Stimulated activated CD8-positive, alpha-beta memory T cell treated with anti-CD3 and anti-CD28 coated beads, Interleukin-7, amount 100 ng/mL, for 1 hour (primary cell): ENCODE data around the gene DAPK2.
"Not testable (repeated sequence)": the region's sequence is repeated elsewhere in the genome, so short reads cannot be mapped to it uniquely, and the experiment has no call there.

Source experiments
- DNase-seq, 2 donors: peaks; one replicate each; pipeline ENCODE4 v3.0.0-alpha.2; 2020; ENCODE audit warnings: low read depth in 2 of 2

DAPK2 gene

DNA sequence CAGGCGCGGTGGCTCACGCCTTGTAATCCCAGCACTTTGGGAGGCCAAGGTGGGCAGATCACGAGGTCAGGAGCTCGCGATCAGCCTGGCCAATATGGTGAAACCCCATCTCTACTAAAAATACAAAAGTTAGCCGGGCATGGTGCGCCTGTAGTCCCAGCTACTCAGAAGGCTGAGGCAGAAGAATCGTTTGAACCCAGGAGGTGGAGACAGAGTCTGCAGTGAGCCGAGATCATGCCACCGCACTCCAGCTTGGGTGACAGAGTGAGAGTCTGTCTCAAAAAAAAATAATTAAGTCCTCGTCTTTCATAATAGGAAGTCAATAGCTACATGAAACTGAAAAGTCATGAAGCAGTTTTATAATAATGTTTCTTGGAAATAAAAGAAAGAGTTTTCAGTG is 7.4 kb upstream of the DAPK2 start:
- DNase-seq = not testable (repeated sequence)

DNA sequence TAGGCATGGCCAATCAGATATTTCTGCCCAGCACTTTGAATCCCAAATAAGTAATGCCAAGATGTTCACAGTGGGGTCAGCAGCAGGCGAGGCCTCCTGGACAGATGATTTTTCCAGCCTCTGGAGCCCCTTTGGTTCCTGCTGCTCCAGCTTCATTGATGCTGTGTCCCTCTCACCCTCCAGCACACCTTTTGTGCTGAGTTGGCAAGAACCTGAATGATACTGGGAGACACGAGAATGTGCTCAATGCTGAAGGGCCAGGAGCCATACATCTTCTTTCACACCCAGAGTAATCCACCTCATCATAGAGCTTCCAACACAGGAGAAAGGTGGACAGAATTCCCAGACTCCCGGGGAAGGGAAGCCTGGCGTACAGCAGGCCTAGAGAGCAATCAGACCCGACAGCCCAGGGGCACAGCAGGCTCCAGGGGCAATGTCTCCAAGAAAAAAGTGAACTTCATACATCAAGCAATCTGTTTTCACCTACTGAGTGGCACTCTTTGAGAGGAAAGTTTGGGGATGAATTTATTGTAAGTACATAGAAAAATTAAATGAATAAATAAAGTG is 6.7 kb upstream of the DAPK2 start:
- DNase-seq = no peak

DNA sequence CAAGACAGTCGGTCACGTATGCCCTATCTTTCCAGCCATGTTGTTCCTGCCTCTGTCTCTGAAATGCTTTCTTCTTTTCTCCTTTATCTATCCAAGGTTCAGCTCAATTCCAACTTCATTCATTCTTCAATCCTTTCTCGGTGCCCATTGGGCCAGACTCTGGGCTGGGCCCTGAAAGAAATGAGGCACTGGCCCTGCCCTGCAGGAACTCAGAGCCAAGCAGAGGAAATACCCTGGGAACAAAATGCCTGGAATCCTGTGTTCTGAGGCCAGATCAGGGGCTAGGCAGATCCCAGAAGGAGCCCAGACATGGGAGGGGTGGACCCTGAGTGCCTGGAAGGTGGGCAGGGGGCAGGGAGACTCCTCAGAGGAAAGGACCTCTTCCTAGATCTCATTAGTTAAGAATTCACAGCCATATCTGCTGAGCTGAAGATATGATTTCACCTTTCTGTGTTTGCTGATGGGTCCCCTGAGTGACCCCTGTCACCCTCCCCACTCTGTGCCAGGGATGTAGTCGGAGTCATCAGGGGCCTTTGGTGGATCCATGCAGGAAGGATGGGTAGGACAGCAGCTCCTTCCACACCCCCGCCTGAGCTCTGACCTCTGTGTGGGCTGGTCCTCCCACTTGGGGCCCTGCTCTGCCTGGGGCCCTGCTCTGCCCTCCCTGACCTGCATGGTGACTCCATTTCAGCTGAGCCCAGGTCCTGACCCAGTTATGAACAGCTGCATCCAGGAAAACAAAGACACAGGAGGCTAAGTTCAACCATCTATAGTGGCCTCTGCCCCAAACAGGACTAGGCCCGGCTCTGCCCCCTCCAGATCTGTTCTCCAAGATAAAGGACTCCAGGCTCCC is 5.3 kb upstream of the DAPK2 start:
- DNase-seq = no peak

DNA sequence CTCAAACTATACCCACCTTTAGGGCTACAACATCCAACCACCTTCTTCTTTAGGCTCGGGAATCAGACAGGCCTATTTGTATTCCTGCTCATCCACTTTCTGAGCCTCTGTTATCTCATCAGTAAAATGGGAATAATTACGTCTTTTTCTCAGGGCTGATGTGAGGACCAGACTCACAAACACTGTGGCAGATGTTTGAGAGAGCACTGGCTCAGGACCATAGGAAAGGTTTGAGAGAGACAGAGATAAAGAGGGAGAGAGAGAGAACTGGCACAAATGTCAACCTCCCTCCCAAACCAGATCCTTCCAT is 4.8 kb upstream of the DAPK2 start:
- DNase-seq = no peak

DNA sequence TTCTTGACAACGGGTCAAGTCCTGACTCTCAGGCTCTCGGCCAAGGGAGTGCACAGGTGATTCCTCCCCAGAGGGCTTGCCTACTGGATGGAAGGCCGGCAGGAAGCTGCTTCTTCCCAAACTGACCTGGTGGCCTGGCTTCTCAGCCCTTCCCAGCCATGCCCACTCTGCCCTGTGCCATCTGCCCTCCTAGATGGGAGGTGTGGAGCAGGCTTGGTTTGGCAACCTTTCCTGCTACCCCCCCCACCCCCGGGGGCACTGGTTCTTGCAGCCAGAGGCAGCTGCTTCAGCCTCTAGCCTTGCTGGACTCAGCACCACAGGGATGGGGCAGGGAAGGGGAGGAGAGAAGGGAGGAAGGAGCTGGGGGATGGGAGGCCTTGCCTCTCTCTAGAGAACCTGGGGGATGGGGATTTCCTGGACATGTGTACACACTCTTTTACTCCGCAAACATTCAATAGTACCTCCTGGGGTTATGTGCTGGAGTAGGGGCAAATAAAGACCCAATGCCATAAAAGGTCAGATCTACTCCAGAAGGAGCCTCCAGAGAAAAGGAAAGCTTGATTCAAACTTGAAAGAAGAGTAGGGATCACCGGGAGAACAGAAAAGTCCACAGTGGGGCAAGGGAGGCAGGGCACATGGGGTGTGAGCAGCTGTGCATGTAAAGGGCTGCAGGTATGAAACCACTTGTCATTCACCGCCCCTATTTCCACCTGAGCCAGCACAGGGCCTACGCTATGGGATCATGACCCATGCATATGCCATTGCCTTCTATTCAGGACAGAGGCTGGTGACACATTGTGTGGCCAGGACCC is 4.2 kb upstream of the DAPK2 start:
- no peak for DNase-seq

DNA sequence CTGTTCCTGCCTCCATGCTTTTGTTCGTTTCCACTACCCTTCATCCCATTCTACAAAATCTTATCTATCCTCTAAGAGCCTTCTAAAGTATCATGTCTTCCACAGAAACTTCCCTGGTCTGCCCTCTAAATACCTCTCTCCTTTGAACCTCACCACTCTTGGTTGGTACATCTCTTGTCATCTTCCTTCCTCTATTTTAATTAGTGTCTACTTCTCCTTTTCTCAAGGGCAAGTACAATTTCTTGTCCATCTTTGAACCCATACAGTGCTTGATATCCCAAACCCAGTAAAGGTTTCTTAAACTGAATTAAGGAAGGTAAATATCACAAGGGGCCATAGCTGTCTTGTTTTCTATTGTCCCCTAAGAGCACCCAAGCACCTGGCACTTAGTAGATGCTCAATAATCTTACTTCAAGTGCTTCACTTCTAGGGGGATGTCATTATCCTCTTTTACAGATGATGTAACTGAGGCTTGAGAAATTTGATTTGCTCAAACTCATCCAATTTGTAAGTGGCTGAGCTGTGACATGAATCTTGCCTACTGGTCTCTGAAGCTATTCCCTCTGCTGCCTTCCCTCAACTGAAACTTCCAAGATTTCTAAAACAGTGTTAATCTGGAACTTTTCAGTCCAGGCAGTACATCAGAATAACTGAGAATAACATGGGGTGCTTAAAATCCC is 2.6 kb upstream of the DAPK2 start:
- DNase-seq = no peak

DNA sequence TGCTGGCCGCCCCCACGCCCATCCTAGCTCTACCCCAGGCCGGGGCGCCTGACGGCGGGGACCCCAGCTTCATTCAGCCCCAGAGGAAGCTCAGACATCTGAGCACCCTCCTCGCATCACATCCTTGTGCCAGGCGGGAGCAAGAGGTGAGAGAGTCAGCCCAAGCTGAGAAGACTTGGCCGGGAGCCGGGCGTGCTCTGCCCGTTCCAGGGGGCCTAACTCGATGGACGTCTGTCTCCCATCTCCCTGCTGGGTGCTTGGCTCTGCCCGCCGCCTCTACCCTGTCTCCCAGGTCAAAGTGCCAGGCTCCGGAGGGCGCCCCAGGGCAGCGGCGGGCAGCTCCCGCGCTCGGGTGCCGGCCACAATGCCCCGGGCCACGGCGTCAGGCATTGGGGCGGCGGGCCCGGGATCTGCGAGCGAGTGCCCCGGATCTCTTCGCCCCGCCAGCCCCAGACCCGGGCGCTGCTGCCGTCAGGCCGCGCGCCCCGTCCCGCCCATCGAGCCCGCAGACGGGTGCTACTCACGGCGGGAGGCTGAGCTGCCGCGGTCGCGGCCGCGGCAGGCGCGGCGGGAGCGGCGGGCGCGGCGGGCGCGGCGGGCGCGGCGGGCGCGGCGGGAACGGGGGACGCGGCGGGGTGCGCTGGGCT is 388 bp downstream of the DAPK2 start:
- DNase-seq = no peak

DNA sequence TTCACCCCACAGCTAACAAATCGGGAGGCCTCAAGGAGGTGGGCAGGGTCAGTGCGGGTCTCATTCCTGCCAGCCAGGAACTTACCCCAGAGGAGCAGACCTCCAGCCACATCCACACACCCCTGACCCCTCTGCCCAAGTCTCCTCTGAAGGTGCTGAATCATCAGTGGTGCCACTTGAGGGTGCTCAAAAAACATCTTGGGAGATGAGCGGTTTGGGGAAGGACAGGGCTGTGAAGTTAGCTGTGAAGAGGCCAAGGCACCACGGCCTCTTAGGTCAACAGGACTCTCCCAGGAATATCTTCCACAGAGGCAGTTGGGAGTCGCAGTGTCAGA is 1.2 kb downstream of the DAPK2 start:
- no peak for DNase-seq

DNA sequence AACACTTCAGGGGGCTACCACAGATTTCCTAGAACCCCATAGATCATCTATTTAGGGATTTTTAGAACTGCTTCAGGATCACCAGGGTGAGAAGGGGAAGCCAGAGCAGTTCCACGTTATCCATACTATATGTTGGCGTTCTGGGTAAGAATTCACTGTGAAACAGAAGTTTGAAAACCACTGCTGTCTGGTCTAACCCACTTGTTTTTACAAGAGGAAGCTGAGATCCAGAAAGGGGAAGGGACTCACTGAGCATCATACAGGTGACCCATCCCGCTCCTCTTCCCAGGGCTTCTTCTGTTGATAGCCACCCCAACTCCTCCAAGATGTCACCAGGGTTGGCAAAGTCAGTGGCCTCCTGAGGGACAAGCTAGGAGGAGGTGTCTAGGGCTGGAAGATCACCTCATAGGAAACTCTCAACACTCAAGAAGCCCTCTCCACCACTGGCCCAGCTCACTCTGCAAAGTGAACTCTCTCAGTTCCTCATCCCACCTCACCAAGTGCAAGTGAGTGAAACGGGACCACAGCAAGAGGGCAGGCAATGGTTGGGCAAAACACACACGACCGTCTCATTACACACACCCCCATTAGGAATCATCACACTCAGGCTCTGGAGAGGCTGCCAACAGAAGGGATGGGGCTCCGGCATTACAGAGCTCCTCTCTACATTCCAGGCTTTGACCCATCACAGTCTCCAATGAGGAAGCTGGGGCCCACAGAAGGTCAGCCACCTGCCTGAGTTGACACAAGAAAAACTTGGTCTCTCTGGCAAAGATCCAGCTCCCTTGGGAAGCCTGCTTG is 1.8 kb downstream of the DAPK2 start:
- no peak for DNase-seq

DNA sequence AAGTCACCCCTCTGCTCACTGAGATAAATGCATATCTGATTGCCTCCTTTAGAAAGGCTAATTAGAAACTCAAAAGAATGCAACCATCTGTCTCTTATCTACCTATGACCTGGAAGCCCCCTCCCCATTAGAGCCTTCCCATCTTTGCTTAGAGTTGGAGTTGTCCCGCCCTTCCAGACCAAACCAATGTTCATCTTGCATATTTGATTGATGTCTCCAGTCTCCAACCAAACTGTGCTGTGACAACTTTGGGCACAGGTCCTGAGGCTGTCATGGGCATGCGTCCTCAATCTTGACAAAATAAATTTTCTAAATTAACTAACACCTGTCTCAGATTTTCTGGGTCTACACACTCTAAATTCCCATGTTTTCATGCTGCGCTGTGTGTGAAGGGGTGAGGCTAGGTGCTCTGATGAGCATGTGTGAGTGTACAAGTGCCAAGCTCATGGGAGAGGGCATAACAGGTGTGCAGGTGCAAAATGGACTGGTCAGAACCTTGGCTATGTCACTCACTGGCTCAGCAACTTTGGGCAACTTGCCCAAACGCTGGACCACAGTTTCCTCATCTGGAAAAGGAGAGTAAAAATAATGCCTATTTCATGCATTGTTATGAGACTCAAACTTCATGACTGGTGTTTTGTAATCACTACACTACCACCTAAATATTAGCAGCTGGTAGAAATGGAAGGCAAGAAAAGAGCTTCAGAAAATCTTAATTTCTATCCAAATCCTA is 7.2 kb downstream of the DAPK2 start:
- no peak for DNase-seq

DNA sequence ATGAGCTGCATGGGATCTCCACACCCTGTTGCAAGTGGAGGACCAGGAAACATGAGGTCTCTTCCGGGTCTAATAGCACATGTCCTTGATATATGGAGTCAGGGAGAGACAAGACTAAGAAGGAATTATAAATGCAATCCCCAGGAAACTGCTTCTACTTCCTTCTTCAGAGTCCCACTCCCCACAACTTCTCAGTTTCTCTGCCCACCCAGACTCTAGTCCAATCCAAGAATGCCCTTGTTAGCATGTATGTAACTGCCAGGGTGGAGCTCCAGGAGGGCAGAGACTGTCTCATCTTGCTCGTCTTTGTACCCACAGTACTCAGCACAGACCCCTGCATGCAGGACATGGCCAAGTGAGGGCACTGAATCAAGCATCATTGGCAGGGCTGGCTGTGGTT is 8.3 kb downstream of the DAPK2 start:
- DNase-seq = no peak

DNA sequence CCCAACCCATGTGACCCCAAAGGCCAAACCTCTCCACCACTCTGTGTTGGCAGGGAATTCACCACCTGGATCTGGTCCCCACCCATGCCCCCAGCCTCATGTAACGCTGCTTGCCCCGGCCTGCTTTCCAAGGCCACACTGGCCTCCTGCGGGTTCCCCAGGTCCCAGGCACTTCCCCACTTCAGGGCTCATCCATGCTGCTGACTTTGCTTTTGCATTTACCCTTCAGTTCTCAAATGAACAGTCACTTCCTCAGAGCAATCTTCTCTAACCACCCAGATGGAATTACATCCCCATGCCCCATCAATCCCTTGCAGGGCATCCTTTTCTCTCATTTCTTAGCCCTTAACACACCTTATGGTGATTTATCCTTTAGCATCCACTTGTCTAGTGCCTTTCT is 9.2 kb downstream of the DAPK2 start:
- DNase-seq = no peak

DNA sequence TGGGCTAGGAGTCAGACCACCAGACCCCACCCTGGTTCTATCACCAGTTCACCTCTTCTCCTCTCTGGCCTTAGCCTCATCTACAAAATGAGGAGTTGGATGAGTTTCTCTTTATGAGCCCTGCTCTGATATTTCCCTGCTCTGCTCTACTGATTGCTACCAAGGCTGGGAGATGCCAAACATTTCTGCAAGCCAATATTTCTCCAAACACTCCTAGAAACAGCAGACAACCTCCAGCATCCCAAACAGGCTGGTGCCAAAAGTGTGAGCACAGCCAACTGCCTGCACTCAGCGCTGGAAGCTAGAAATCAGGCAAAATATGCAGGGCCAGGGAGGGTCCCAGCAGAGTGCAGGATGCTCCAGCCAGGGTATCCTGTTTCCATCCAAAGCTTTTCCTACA is 10.8 kb downstream of the DAPK2 start:
- no peak for DNase-seq

DNA sequence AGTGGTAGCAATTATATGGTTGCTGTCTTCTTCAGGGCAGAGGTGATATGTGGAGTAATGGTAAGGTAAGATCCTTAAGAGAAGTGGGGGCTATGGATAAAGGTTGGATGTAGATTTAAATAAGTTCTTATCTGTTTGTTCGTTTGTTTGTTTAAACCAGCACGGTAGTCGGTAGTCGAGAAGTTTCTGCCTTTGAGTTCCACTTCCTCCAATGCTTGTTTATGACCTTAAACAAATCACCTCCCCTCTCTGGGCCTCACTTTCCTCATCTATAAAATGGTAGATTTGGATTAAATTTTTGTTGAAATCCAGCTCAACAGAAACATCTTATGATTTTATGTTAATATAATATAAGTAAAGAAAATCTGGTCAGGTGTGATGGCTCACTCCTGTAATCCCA is 11.8 kb downstream of the DAPK2 start:
- DNase-seq = no peak

DNA sequence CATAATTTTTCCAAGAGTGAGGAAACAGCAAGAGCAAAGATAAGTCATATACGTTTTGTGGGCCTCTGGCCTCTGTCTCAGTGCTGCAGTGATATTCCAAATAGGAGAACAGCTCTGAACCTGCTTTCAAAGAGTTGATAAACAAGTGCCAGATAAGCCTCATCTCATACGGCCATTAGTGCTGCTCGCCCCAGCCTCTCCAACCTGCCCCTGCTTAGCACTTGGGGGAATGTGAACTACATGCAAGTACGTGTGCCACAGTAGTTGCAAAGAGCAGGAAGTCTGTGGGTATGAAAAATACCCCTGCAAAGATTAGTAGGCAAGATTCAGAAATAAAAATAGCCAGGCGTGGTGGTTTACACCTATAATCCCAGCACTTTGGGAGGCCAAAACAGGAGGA is 14.0 kb downstream of the DAPK2 start:
- DNase-seq = no peak

DNA sequence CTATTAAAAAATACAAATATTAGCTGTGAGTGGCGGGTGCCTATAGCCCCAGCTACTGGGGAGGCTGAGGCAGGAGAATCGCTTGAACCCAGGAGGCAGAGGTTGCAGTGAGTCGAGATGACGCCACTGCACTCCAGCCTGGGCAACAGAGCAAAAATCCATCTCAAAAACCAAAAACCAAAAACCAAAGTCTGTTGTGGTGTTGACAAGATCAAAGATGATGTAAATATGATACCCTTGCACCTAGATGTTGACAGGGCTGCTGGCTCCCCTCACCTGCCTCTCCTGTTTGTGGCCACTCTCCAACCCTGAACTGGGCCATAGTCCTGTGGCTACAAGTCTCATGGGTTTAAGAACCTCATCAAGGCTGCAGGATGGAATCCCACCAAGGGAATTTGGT is 16.2 kb downstream of the DAPK2 start:
- no peak for DNase-seq

DNA sequence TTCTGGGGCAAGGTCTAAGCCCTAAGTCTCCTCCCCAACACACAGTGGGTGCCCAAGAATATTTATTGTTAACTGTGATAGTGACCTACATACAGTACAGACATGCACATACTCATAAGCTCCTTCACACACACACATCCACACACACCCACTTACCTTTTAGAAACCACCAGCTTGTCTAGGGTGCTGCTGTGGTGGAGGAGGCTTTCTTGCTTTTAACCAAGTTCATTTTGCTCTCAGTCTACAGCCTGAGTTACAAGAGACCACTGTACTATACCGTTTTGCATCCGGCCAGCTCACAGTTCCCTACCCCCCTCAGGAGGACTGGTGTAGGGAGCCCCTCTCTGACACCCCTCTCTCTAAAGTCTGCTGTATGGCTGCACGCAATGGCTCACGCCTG is 16.7 kb downstream of the DAPK2 start:
- no peak for DNase-seq

DNA sequence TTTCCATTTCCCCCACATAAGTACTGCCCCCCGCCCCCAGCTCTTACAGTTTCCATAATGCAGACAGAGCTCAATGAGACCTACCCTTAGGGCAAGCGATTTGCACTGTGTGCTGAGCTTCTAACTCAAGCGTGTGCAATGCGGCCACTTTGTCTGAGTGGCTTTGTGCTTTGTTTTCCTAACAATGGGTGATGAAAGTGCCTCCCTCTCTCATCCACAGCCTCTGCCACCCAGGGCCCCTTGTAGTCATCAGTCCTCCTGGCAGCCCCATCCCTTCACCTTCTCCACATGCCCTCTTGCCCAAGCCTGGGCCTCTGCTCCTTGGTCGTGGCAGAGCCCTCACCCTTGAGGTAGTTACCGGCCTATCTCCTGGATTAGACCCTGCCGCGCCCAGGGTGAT is 17.2 kb downstream of the DAPK2 start:
- DNase-seq = no peak

DNA sequence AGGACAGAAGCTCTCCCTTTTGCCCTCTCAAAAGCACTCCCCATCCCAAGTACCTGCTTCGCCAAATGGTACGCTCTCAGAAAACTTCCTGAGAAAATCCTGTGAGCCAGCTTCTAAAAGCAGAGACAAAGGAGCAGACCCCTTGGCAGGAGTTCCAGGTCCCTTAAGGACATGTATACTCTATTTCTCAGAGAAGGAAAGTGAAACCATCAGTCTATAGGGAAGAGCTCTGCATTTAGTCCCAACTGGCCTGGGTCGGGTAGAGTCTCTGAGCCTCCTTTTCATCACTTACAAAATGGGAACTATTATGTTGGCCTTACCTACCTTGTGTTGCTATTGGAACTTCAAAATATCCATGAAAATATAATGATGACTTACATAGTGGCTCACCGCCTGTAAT is 19.7 kb downstream of the DAPK2 start:
- DNase-seq = no peak

DNA sequence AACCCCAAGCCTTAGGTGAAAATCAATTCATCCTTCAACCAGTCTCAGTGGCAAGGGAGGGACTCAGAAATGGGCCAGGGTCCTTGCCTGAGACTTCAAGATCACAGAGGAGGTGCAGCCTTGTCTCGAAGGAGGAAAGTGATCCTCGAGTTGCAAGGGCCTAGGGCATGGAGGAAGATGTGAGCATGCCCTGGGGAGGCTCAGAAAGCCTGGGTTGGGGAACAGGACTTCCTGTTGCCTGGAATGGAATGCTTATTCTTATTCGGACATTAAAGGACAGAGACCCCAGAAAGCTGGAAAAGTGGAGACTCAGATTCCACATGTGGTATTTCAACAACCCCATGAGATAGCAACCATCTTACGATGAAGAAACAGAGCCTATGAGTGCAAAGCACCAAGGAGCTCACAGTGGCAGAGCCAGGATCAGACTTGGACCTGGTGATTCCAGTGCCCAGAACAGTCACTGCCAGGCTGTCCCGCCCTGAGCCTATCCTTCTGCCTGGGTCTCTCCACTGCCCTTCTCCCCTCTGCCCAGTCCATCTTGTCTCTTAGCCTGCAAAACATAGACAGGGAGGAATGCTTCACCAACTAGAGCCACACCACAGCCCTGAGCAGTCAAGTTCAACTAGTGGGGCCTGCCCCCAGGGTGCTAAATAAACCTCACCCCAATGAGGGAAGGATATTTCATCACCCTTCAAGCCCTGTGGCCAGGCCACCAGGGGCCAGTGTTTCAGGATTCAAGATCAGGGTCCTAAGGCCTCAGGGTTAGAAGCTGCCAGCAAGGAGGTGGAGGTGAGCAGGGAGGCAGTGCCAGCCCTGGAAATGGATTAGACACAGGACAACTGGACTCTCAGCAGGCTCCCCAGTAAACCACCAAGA is 21.9 kb downstream of the DAPK2 start:
- no peak for DNase-seq
